ENCODE measurements around the gene RPL41. TPM values are rescaled to one million over a fixed set of nuclear protein-coding genes. Genes with fewer than 3 reads are reported as not detected.

Gene RPL41
- total RNA-seq, 2 donors from 2014 or later, result 4,305 to 4,379 TPM

DNA sequence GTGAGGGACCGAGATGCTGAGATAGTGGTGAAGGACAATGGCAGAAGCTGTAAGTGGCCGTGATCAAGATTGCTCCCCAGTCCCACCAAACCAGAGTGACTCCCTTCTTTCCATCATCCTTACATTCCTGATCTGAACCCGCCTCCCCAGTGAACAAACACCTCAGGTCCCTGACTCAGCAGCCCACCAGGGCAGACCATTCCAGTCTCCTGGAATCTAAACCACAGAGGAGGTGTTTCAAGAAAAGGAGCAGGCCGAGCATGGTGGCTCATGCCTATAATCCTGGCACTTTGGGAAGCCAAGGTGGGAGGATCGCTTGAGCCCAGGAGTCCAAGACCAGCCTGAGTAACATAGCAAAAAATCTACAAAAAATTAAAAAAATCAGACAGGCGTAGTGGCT is 29.8 kb upstream of the RPL41 start:
- Histone ChIP-seq H3K27me3 (ENCODE audit: control insufficient read depth, insufficient read depth, low read length, poor library complexity, severe bottlenecking) (no peaks in the 10 kb centered on the region), H3K4me1 (ENCODE audit: control insufficient read depth, insufficient read depth, low read length) (no peaks in the 10 kb centered on the region), H3K36me3 (ENCODE audit: control insufficient read depth, insufficient read depth, low read length) (peaks cover 22% of the 10 kb centered on the region), H3K27ac (ENCODE audit: low read depth, low read length) (no peak overlapping the region), H3K9ac (ENCODE audit: extremely low read depth, low read length, poor library complexity, severe bottlenecking) (no peak overlapping the region), H3K4me3 (ENCODE audit: low read length) (no peak overlapping the region), H3K9me3 (ENCODE audit: control insufficient read depth, low read length) (no peaks in the 10 kb centered on the region)
- TF ChIP-seq, protein P1, sequence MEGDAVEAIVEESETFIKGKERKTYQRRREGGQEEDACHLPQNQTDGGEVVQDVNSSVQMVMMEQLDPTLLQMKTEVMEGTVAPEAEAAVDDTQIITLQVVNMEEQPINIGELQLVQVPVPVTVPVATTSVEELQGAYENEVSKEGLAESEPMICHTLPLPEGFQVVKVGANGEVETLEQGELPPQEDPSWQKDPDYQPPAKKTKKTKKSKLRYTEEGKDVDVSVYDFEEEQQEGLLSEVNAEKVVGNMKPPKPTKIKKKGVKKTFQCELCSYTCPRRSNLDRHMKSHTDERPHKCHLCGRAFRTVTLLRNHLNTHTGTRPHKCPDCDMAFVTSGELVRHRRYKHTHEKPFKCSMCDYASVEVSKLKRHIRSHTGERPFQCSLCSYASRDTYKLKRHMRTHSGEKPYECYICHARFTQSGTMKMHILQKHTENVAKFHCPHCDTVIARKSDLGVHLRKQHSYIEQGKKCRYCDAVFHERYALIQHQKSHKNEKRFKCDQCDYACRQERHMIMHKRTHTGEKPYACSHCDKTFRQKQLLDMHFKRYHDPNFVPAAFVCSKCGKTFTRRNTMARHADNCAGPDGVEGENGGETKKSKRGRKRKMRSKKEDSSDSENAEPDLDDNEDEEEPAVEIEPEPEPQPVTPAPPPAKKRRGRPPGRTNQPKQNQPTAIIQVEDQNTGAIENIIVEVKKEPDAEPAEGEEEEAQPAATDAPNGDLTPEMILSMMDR (conservative IDR thresholded peaks at IDR 0.05), result no peak
- peak overlapping the region; percentile 58 for H3K27ac Mint-ChIP-seq
- H3K27me3 Mint-ChIP-seq (ENCODE audit: insufficient read depth), result no peaks in the 10 kb centered on the region
- no peak overlapping the region for H3K4me3 Mint-ChIP-seq
- WGBS, 2 experiments (ENCODE audit: insufficient coverage in 1 of 2, insufficient read length in 1 of 2), result 62 to 79% methylated on average over 3 to 6 of the region's 6 CpGs
- H3K4me1 Mint-ChIP-seq, result peaks cover 5% of the 10 kb centered on the region
- H3K9me3 Mint-ChIP-seq, result no peaks in the 10 kb centered on the region
- peaks cover 60% of the 10 kb centered on the region for H3K36me3 Mint-ChIP-seq (ENCODE audit: low read depth)
- no peak for DNase-seq

DNA sequence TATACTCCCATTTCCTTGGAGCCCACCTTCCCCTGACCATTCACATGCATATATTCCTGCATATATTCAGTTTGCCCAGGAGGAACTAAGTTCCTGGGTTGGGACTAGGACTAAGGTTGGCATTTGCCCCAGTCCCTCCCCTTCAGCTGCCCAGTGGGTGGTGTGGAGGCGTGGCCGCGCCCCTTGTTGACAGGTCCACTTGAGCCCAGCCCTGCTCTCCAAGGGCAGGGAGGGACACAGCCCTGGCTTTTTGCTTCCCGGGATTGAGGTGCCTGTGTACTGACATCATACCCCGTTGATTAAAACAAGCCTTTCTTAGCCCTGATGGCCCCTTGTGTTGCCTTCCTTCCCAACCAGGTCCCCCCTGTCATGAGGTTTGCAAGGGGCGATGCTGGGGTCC is 29.2 kb upstream of the RPL41 start:
- no peaks in the 10 kb centered on the region for H3K9me3 Mint-ChIP-seq

DNA sequence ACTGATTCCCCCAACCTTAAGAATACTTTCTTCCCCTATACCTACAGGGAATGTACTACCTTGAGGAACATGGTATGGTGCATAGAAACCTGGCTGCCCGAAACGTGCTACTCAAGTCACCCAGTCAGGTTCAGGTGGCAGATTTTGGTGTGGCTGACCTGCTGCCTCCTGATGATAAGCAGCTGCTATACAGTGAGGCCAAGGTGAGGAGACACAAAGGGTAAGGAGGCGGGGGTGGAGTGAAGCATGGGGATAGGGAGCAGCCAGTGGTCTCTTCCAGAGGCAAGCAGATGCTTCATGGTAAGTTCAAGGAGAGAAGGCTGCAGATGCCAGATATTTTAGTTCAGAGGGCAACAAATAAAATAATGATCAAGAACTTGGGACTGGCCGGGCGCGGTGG is 18.7 kb upstream of the RPL41 start:
- WGBS, 2 experiments (ENCODE audit: insufficient coverage in 1 of 2, insufficient read length in 1 of 2), result 98 to 100% methylated on average over 3 to 6 of the region's 6 CpGs
- H3K9me3 ChIP-seq (ENCODE audit: control insufficient read depth, low read length), result no peaks in the 10 kb centered on the region
- H3K27me3 ChIP-seq (ENCODE audit: control insufficient read depth, insufficient read depth, low read length, poor library complexity, severe bottlenecking), result no peaks in the 10 kb centered on the region
- H3K4me1 ChIP-seq (ENCODE audit: control insufficient read depth, insufficient read depth, low read length), result no peaks in the 10 kb centered on the region
- H3K9me3 Mint-ChIP-seq, result no peaks in the 10 kb centered on the region
- H3K4me3 ChIP-seq (ENCODE audit: low read length), result no peak overlapping the region
- H3K27ac ChIP-seq (ENCODE audit: low read depth, low read length), result no peak overlapping the region
- no peaks in the 10 kb centered on the region for H3K27me3 Mint-ChIP-seq (ENCODE audit: insufficient read depth)
- no peak overlapping the region for H3K9ac ChIP-seq (ENCODE audit: extremely low read depth, low read length, poor library complexity, severe bottlenecking)
- peaks cover 79% of the 10 kb centered on the region for H3K36me3 Mint-ChIP-seq (ENCODE audit: low read depth)
- no peak for DNase-seq
- no peak overlapping the region for H3K4me3 Mint-ChIP-seq
- H3K27ac Mint-ChIP-seq, result peak overlapping the region; percentile 45
- TF ChIP-seq, protein P1 (conservative IDR thresholded peaks at IDR 0.05), result no peak
- H3K4me1 Mint-ChIP-seq, result no peaks in the 10 kb centered on the region
- peaks cover 27% of the 10 kb centered on the region for H3K36me3 ChIP-seq (ENCODE audit: control insufficient read depth, insufficient read depth, low read length)

More for the DNA sequence above, 29.2 kb upstream of the RPL41 start:
- no peaks in the 10 kb centered on the region for H3K27me3 Mint-ChIP-seq (ENCODE audit: insufficient read depth)
- H3K4me3 Mint-ChIP-seq, result no peak overlapping the region
- no peak overlapping the region for H3K4me3 ChIP-seq (ENCODE audit: low read length)
- no peak overlapping the region for H3K9ac ChIP-seq (ENCODE audit: extremely low read depth, low read length, poor library complexity, severe bottlenecking)
- WGBS, 2 experiments (ENCODE audit: insufficient coverage in 1 of 2, insufficient read length in 1 of 2), result 92 to 96% methylated on average over 4 to 6 of the region's 6 CpGs
- no peaks in the 10 kb centered on the region for H3K4me1 Mint-ChIP-seq
- H3K27me3 ChIP-seq (ENCODE audit: control insufficient read depth, insufficient read depth, low read length, poor library complexity, severe bottlenecking), result no peaks in the 10 kb centered on the region
- TF ChIP-seq, protein P1 (conservative IDR thresholded peaks at IDR 0.05), result no peak
- H3K9me3 ChIP-seq (ENCODE audit: control insufficient read depth, low read length), result no peaks in the 10 kb centered on the region
- H3K36me3 ChIP-seq (ENCODE audit: control insufficient read depth, insufficient read depth, low read length), result peaks cover 22% of the 10 kb centered on the region
- H3K27ac Mint-ChIP-seq, result no peak overlapping the region
- DNase-seq, result no peak
- no peak overlapping the region for H3K27ac ChIP-seq (ENCODE audit: low read depth, low read length)
- H3K4me1 ChIP-seq (ENCODE audit: control insufficient read depth, insufficient read depth, low read length), result no peaks in the 10 kb centered on the region
- H3K36me3 Mint-ChIP-seq (ENCODE audit: low read depth), result peaks cover 63% of the 10 kb centered on the region
